ENCODE measurements around the gene SMIM33.

The SMIM33 gene

GRCh38 chr5:139468421-139468931 lies 2.3 kb upstream of the SMIM33 start:
- Histone ChIP-seq H3K4me3 (ENCODE audit: low read depth, low read length) (no peak overlapping the region), H3K9me3 (ENCODE audit: severe bottlenecking) (no peaks in the 10 kb centered on the region), H3K27ac (peak overlapping the region; percentile 48), H3K27me3 (ENCODE audit: insufficient read depth, low read depth, severe bottlenecking) (no peaks in the 10 kb centered on the region), H3K36me3 (no peaks in the 10 kb centered on the region)
- no peak for TF ChIP-seq CTCF (IDR thresholded peaks at IDR 0.05; ENCODE audit: low read depth, low read length)
- peak; percentile 43 for DNase-seq

GRCh38 chr5:139472386-139473030 lies 1.7 kb downstream of the SMIM33 start:
- H3K4me3 ChIP-seq (ENCODE audit: low read depth, low read length): no peak overlapping the region
- no peak for DNase-seq
- TF ChIP-seq CTCF (IDR thresholded peaks at IDR 0.05; ENCODE audit: low read depth, low read length): no peak
- no peaks in the 10 kb centered on the region for H3K27me3 ChIP-seq (ENCODE audit: insufficient read depth, low read depth, severe bottlenecking)
- peak overlapping the region; percentile 47; the same call in 1 of the 2 replicates for H3K27ac ChIP-seq
- no peaks in the 10 kb centered on the region for H3K9me3 ChIP-seq (ENCODE audit: severe bottlenecking)
- no peaks in the 10 kb centered on the region for H3K36me3 ChIP-seq

- TF ChIP-seq CTCF (IDR thresholded peaks at IDR 0.05; ENCODE audit: low read depth, low read length): no peak
- H3K27me3 ChIP-seq (ENCODE audit: insufficient read depth, low read depth, severe bottlenecking): no peaks in the 10 kb centered on the region
- H3K4me3 ChIP-seq (ENCODE audit: low read depth, low read length): no peak overlapping the region
- no peaks in the 10 kb centered on the region for H3K36me3 ChIP-seq
- peak; percentile 40 for DNase-seq
- H3K27ac ChIP-seq: peak overlapping the region; percentile 47
- no peaks in the 10 kb centered on the region for H3K9me3 ChIP-seq (ENCODE audit: severe bottlenecking)
Measured at GRCh38 chr5:139473105-139473504, 2.3 kb downstream of the SMIM33 start.

GRCh38 chr5:139473565-139473964 lies 2.8 kb downstream of the SMIM33 start:
- DNase-seq: no peak
- Histone ChIP-seq H3K27me3 (ENCODE audit: insufficient read depth, low read depth, severe bottlenecking) (no peaks in the 10 kb centered on the region), H3K4me3 (ENCODE audit: low read depth, low read length) (no peak overlapping the region), H3K36me3 (no peaks in the 10 kb centered on the region), H3K27ac (peak overlapping the region; percentile 47; the same call in 1 of the 2 replicates), H3K9me3 (ENCODE audit: severe bottlenecking) (no peaks in the 10 kb centered on the region)
- TF ChIP-seq CTCF (IDR thresholded peaks at IDR 0.05; ENCODE audit: low read depth, low read length): no peak

DNA sequence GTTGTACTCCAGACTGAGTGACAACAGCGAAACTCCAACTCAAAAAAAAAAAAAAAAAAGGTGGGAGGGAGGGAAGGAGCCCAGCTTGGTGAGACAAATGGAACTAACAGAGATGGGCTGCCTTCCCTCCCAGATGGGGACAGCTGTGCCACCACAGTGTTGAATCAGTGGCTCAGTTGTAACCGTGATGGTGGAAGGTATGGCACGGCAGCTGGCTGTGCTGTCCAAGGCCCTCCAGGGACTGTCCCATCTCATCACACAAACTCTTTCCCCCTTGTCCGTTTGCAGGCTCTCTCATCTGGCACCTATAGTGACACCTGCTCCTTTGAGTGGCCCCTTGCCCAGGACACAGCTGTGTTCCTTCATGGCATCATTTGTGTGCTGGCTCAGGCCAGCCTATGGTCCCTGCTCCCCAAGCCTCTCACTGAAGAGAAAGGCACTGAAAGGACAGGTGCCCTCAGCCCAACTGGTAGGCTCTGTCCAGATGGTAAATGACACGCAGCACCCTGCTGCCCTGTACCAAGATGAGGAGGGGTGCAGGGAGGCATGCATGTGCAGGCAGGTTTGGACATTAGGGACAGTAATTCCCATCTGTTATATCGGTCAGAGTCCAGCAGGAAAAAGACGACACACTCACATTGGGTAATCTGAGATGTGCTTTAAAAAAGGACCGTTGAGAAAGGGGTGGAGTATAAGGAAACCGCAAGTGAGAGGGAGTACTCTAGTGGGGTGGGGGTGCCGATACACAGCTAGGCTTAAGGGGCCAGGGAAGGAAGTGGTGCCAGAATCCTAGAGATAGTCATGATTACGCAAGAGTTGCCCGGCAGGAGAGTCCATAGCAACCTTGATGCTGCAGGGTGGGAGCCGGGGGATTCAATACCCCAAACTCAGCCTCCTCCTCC lies 4.3 kb downstream of the SMIM33 start:
- DNase-seq: peak; percentile 74
- no peaks in the 10 kb centered on the region for H3K9me3 ChIP-seq (ENCODE audit: severe bottlenecking)
- H3K27ac ChIP-seq: peak overlapping the region; percentile 78
- TF ChIP-seq CTCF (IDR thresholded peaks at IDR 0.05; ENCODE audit: low read depth, low read length): no peak
- H3K4me3 ChIP-seq (ENCODE audit: low read depth, low read length): no peak overlapping the region
- H3K36me3 ChIP-seq: no peaks in the 10 kb centered on the region
- H3K27me3 ChIP-seq (ENCODE audit: insufficient read depth, low read depth, severe bottlenecking): no peaks in the 10 kb centered on the region
